ENCODE measurements around the gene SCN4A. TPM values are rescaled to one million over a fixed set of nuclear protein-coding genes. Genes with fewer than 3 reads are reported as not detected.
"Not testable (repeated sequence)": the region's sequence is repeated elsewhere in the genome, so short reads cannot be mapped to it uniquely, and the experiment has no call there.

SCN4A gene
- total and polyA plus RNA-seq, 2 of the 13 experiments (the other 11 are each of a cell fraction or from before 2014, with no cell fraction given) = 0.02 to 0.03 TPM

GRCh38 chr17:63920779-63921178 lies 51.9 kb downstream of the SCN4A start:
- FAIRE-seq; BruUV-seq (replicated peaks); H3K4me2 ChIP-seq (ENCODE audit: low read depth, low read length); intact Hi-C loops (cut with micrococcal nuclease; ENCODE audit: unreplicated experiment); H3K9me3 ChIP-seq (ENCODE audit: low read length); H4K20me1 ChIP-seq (ENCODE audit: insufficient read depth, low read length); H3K9ac ChIP-seq (ENCODE audit: insufficient read depth, low read depth, low read length); H3K36me3 ChIP-seq (replicated peaks in 1 of 2; ENCODE audit: control insufficient read depth in 1 of 2, insufficient read depth in 2 of 2, low read length in 2 of 2); H3K27ac ChIP-seq (ENCODE audit: extremely low read length, insufficient read depth, low read length); H3K4me3 ChIP-seq (replicated peaks in 1 of 3; ENCODE audit: insufficient read depth in 1 of 3, low read depth in 2 of 3, low read length in 3 of 3); DNase-seq (ENCODE audit: low spot score); ATAC-seq; H2AFZ ChIP-seq (ENCODE audit: low read length); POLR2A ChIA-PET; H3K79me2 ChIP-seq (ENCODE audit: insufficient read depth, low read length): not testable (repeated sequence)
- CTCF ChIA-PET (ENCODE audit: low intra/inter-chr PET ratio, low total read pairs) = interaction anchor here (2.1 to 2.6 kb wide), 2 partner anchors 30 to 70 kb away, joined by 16 to 27 read pairs; no protein-coding TSS in a partner anchor
- Histone ChIP-seq H3K27me3 (ENCODE audit: control insufficient read depth in 1 of 2, insufficient read depth in 2 of 2, low read length in 2 of 2) (peaks cover 0 to 26% of the 10 kb centered on the region in 2 experiments; a peak in 4 of 5 replicates), H3K4me1 (ENCODE audit: insufficient read depth, low read length) (peaks cover 16% of the 10 kb centered on the region)
- in situ Hi-C loops (cut with HindIII; ENCODE audit: extremely low pct_ligation_motif_present, low pct_unique_long_range_greater_than_20kb) = loop anchor here (10.0 kb wide), 1 partner anchor 214 kb away; the partner anchor contains the start of gene ERN1
- 33% methylated on average over 5 of the region's 5 CpGs for WGBS (ENCODE audit: low lambda C conversion rate)

GRCh38 chr17:63920050-63920449 lies 52.7 kb downstream of the SCN4A start:
- Histone ChIP-seq H3K4me1 (ENCODE audit: insufficient read depth, low read length) (peaks cover 16% of the 10 kb centered on the region), H3K27me3 (ENCODE audit: control insufficient read depth in 1 of 2, insufficient read depth in 2 of 2, low read length in 2 of 2) (peaks cover 0 to 26% of the 10 kb centered on the region in 2 experiments; a peak in 3 of 5 replicates)
- BruUV-seq (replicated peaks); H4K20me1 ChIP-seq (ENCODE audit: insufficient read depth, low read length); H3K4me2 ChIP-seq (ENCODE audit: low read depth, low read length); ATAC-seq; H3K79me2 ChIP-seq (ENCODE audit: insufficient read depth, low read length); H2AFZ ChIP-seq (ENCODE audit: low read length); FAIRE-seq; H3K4me3 ChIP-seq (replicated peaks in 1 of 3; ENCODE audit: insufficient read depth in 1 of 3, low read depth in 2 of 3, low read length in 3 of 3); H3K27ac ChIP-seq (ENCODE audit: extremely low read length, insufficient read depth, low read length); H3K9me3 ChIP-seq (ENCODE audit: low read length); intact Hi-C loops (cut with micrococcal nuclease; ENCODE audit: unreplicated experiment); H3K9ac ChIP-seq (ENCODE audit: insufficient read depth, low read depth, low read length); H3K36me3 ChIP-seq (replicated peaks in 1 of 2; ENCODE audit: control insufficient read depth in 1 of 2, insufficient read depth in 2 of 2, low read length in 2 of 2); TF ChIP-seq ATF7 (CRISPR knock-in tag; IDR thresholded peaks at IDR 0.05): not testable (repeated sequence)
- ChIA-PET POLR2A (interaction anchor here (1.1 to 2.2 kb wide), 3 partner anchors 27 to 225 kb away, joined by 3 to 10 read pairs (median 4); no protein-coding TSS in a partner anchor), CTCF (ENCODE audit: low intra/inter-chr PET ratio, low total read pairs) (interaction anchor here (1.3 to 2.6 kb wide), 4 partner anchors 27 to 106 kb away, joined by 9 to 27 read pairs (median 20); no protein-coding TSS in a partner anchor)
- WGBS (ENCODE audit: low lambda C conversion rate) = 6% methylated on average over 6 of the region's 6 CpGs
- peak; percentile 33 for DNase-seq (ENCODE audit: low spot score)
- in situ Hi-C loops (cut with HindIII; ENCODE audit: extremely low pct_ligation_motif_present, low pct_unique_long_range_greater_than_20kb) = loop anchor here (10.0 kb wide), 1 partner anchor 215 kb away; the partner anchor contains the start of gene ERN1
- peak in 1 of 2 experiments; percentile 76; a peak in 2 of 4 replicates for TF ChIP-seq ATF4 (CRISPR knock-in tag; IDR thresholded peaks at IDR 0.05)
- TF ChIP-seq SALL1 (CRISPR knock-in tag; IDR thresholded peaks at IDR 0.05) = 0 out of 2 replicates have a peak, but pooled peaks have one; percentile 12
- TF ChIP-seq NR2F6 (IDR thresholded peaks at IDR 0.05) = 0 out of 2 replicates have a peak, but pooled peaks have one; percentile 17
- TF ChIP-seq NR2F6 (CRISPR knock-in tag; IDR thresholded peaks at IDR 0.05) = peak; percentile 33; the same call in 1 of the 2 replicates
- TF ChIP-seq ATF7 (IDR thresholded peaks at IDR 0.05) = peak; percentile 71
- TF ChIP-seq NR2C2 (CRISPR knock-in tag; IDR thresholded peaks at IDR 0.05; ENCODE audit: borderline replicate concordance) = peak; percentile 64
- 0 out of 2 replicates have a peak, but pooled peaks have one; percentile 29 for TF ChIP-seq HDAC1 (CRISPR knock-in tag; IDR thresholded peaks at IDR 0.05)
- TF ChIP-seq RXRA (CRISPR knock-in tag; IDR thresholded peaks at IDR 0.05) = peak; percentile 23; the same call in 1 of the 2 replicates
- TF ChIP-seq RARA (CRISPR knock-in tag; IDR thresholded peaks at IDR 0.05) = peak; percentile 49
- peak; percentile 68; the same call in 1 of the 2 replicates for TF ChIP-seq CEBPB (IDR thresholded peaks at IDR 0.05; ENCODE audit: borderline replicate concordance, low read depth, low read length)
- TF ChIP-seq CEBPG (CRISPR knock-in tag; IDR thresholded peaks at IDR 0.05) = peak; percentile 77
- TF ChIP-seq PHF8 (CRISPR knock-in tag; IDR thresholded peaks at IDR 0.05) = 0 out of 2 replicates have a peak, but pooled peaks have one; percentile 23

Data from HepG2 (cell line).